ENCODE results near the gene DLGAP3. TPM values are rescaled to one million over a fixed set of nuclear protein-coding genes. Genes with fewer than 3 reads are reported as not detected.

DLGAP3 gene
- total RNA-seq, 6 donors from 2014 or later, result under 0.01 to 0.57 (median 0.30) TPM; not detected in 1

- no peak for DNase-seq
- H3K27me3 ChIP-seq, result peaks cover 0 to 44% (median 26%) of the 10 kb centered on the region in 4 donors
- H3K36me3 ChIP-seq, result no peaks in the 10 kb centered on the region
- H3K4me3 ChIP-seq, result no peak overlapping the region
- H3K9me3 ChIP-seq, result no peaks in the 10 kb centered on the region
- WGBS, 2 donors, result 20 to 26% methylated on average over 5 of the region's 5 CpGs
- peaks cover 13 to 22% (median 14%) of the 10 kb centered on the region in 4 donors for H3K4me1 ChIP-seq
- no peak overlapping the region for H3K27ac ChIP-seq
- TF ChIP-seq EP300 (IDR thresholded peaks at IDR 0.05), result no peak
- TF ChIP-seq POLR2A (IDR thresholded peaks at IDR 0.05), result no peak
- TF ChIP-seq POLR2AphosphoS5 (IDR thresholded peaks at IDR 0.05), result no peak
- TF ChIP-seq, protein P1, sequence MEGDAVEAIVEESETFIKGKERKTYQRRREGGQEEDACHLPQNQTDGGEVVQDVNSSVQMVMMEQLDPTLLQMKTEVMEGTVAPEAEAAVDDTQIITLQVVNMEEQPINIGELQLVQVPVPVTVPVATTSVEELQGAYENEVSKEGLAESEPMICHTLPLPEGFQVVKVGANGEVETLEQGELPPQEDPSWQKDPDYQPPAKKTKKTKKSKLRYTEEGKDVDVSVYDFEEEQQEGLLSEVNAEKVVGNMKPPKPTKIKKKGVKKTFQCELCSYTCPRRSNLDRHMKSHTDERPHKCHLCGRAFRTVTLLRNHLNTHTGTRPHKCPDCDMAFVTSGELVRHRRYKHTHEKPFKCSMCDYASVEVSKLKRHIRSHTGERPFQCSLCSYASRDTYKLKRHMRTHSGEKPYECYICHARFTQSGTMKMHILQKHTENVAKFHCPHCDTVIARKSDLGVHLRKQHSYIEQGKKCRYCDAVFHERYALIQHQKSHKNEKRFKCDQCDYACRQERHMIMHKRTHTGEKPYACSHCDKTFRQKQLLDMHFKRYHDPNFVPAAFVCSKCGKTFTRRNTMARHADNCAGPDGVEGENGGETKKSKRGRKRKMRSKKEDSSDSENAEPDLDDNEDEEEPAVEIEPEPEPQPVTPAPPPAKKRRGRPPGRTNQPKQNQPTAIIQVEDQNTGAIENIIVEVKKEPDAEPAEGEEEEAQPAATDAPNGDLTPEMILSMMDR (IDR thresholded peaks at IDR 0.05), result no peak
- ATAC-seq (ENCODE audit: low FRiP score in 2 of 2), result no peak
Measured at GRCh38 chr1:34926894-34927293, 2.6 kb downstream of the DLGAP3 start.

DNA sequence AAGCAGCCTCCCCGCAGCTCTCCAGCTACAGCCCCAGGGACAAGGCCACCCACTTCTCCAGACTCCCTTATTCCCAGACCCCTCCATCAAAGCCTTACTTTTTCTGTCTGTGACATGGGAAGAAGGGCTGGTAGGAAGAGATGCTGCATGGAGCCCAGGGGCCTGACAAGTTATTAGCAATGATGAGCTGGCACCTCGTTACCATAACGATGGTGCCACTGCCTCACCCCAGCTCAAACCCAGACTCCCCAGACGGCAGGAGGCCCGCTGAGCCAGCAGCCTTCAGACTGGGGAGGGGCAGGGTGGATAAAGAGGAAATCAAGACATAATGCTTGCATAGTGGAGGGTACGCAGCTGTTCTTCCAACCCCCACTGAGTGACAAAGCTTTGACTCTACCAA lies 3.3 kb downstream of the DLGAP3 start:
- Histone ChIP-seq H3K27ac (no peak overlapping the region), H3K4me3 (no peak overlapping the region), H3K9me3 (no peaks in the 10 kb centered on the region), H3K4me1 (peaks cover 13 to 22% (median 14%) of the 10 kb centered on the region in 4 donors), H3K27me3 (peaks cover 0 to 44% (median 26%) of the 10 kb centered on the region in 4 donors), H3K36me3 (no peaks in the 10 kb centered on the region)
- ATAC-seq (ENCODE audit: low FRiP score in 2 of 2) (no peak), DNase-seq (no peak)
- TF ChIP-seq POLR2AphosphoS5 (IDR thresholded peaks at IDR 0.05) (no peak), POLR2A (IDR thresholded peaks at IDR 0.05) (no peak), EP300 (IDR thresholded peaks at IDR 0.05) (no peak)
- TF ChIP-seq, protein P1 (IDR thresholded peaks at IDR 0.05), result no peak
- WGBS, 2 donors, result 75 to 78% methylated on average over 5 to 6 of the region's 6 CpGs

- no peaks in the 10 kb centered on the region for H3K36me3 ChIP-seq
- no peak for ATAC-seq (ENCODE audit: low FRiP score in 2 of 2)
- TF ChIP-seq, protein P1 (IDR thresholded peaks at IDR 0.05), result no peak
- TF ChIP-seq POLR2A (IDR thresholded peaks at IDR 0.05), result no peak
- TF ChIP-seq POLR2AphosphoS5 (IDR thresholded peaks at IDR 0.05), result no peak
- TF ChIP-seq EP300 (IDR thresholded peaks at IDR 0.05), result no peak
- no peak overlapping the region for H3K4me3 ChIP-seq
- H3K27me3 ChIP-seq, result peaks cover 0 to 43% (median 25%) of the 10 kb centered on the region in 4 donors
- DNase-seq, result no peak
- WGBS, 2 donors, result 75 to 79% methylated on average over 2 of the region's 2 CpGs
- H3K9me3 ChIP-seq, result no peaks in the 10 kb centered on the region
- peaks cover 13 to 22% (median 14%) of the 10 kb centered on the region in 4 donors for H3K4me1 ChIP-seq
- no peak overlapping the region for H3K27ac ChIP-seq
Measured at GRCh38 chr1:34925730-34926129, 3.7 kb downstream of the DLGAP3 start.

DNA sequence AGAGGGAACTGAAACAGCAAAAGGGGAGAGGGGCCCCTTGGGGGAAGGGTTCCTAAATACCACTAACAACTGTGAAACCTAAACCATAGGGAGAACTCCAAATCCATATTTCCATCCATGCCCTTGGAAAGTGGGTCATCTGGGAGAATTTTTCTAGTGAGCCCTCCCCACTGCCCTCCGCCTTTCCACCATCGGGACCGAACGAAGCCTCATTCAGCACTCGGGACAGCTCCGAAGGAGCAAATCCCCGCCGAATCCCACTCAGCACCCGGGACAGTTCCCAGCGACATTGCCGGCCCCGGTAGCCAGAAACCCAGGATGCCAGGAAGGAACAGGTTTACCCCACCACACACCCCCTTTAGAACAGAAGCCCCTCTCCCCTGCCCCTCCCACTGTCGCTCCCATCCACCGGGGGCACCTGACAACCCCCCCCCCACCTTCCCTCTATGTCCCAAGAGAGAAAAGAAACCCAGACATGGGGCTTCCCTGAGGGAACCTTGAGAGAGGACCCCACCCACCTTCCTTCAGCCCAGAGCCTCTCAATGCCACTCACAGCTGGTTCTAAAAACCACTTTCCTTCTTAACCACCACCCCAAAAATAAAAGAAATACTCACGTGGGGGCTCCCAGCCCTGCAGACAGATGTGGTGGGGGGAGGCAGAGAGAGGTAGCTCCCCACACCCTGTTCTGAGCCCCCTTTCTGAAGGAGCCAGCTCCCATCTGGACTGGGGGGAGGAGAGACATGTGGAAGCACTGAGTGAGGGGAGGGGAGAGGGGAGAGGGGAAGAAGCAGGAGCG lies 4.5 kb downstream of the DLGAP3 start:
- no peaks in the 10 kb centered on the region for H3K36me3 ChIP-seq
- 1 to 5% methylated on average over 12 to 16 of the region's 16 CpGs for WGBS, 2 donors
- no peak overlapping the region for H3K4me3 ChIP-seq
- ATAC-seq (ENCODE audit: low FRiP score in 2 of 2) (peak; percentile 67 to 77), DNase-seq (peak; percentile 44 to 45)
- TF ChIP-seq EP300 (IDR thresholded peaks at IDR 0.05), result no peak
- no peaks in the 10 kb centered on the region for H3K9me3 ChIP-seq
- peaks cover 0 to 39% (median 20%) of the 10 kb centered on the region in 4 donors for H3K27me3 ChIP-seq
- no peak overlapping the region for H3K27ac ChIP-seq
- H3K4me1 ChIP-seq, result peaks cover 10 to 16% (median 13%) of the 10 kb centered on the region in 4 donors

DNA sequence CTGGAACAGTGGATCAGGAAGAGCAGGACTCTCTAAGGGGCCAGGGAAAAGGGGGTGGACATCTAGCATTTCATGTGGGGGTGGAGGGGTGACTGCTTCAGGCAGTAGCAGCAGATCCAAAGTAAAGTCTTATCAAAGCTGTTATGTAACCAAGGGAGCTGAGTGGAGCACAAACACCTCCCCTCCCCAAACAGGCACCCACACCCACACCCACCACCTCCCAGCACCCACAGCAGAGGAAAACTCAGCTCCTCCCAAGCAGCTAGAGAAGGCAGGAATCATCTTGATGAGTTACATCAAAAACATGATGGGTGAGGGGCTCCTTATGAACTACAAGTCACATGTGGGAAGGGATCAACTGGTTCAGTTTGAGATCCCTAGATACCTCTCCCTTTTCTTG lies 6.0 kb downstream of the DLGAP3 start:
- no peak for TF ChIP-seq POLR2A (IDR thresholded peaks at IDR 0.05)
- TF ChIP-seq EP300 (IDR thresholded peaks at IDR 0.05), result no peak
- TF ChIP-seq, protein P1 (IDR thresholded peaks at IDR 0.05), result no peak
- ATAC-seq (ENCODE audit: low FRiP score in 2 of 2), result no peak
- peaks cover 0 to 24% (median 10%) of the 10 kb centered on the region in 4 donors for H3K27me3 ChIP-seq

More for the DNA sequence above, 6.0 kb downstream of the DLGAP3 start:
- no peak overlapping the region for H3K4me3 ChIP-seq
- no peaks in the 10 kb centered on the region for H3K36me3 ChIP-seq
- peaks cover 0 to 2% (median under 1%) of the 10 kb centered on the region in 4 donors for H3K4me1 ChIP-seq
- H3K27ac ChIP-seq, result no peak overlapping the region
- no peaks in the 10 kb centered on the region for H3K9me3 ChIP-seq
- DNase-seq, result no peak

All from upper lobe of left lung (tissue), 6 donors.